GM12878 (cell line): ENCODE results near the gene DDX55. TPM values are rescaled to one million over a fixed set of nuclear protein-coding genes. Genes with fewer than 3 reads are reported as not detected.

Experiments used
- ATAC-seq: fragments of 200-7000 bp; cut with Tn5 transposase; 3 replicates; pipeline ENCODE4 v1.9.1; 2020; ENCODE audit warnings: mild to moderate bottlenecking, moderate library complexity
- BruUV-seq: library from RNA; stranded (reverse); fragments of 400-500 nt; replicated peaks from 2 replicates; lab custom pipeline; 2021; lab: Mats Ljungman, UMichigan
- CTCF ChIA-PET: fragments of 300-600 bp; sonication (Branson Sonifier 250); formaldehyde crosslinking; extraction: SDS; loops from one replicate; lab custom pipeline; 2021; ENCODE audit warnings: inconsistent platforms; lab: Yijun Ruan, JAX
- POLR2A ChIA-PET: fragments of 350-600 bp; formaldehyde crosslinking; extraction: SDS; loops from one replicate; lab custom pipeline; 2021; ENCODE audit warnings: inconsistent platforms; lab: Charles Lee
- RAD21 ChIA-PET: fragments of 300-600 bp; sonication (Branson Sonifier 250); formaldehyde crosslinking; loops from one replicate; lab custom pipeline; 2023; ENCODE audit warnings: antibody characterized with exemption; ENCODE audit not compliant: unreplicated experiment; lab: Charles Lee
- SMC1A ChIA-PET: fragments of 300-600 bp; sonication (Branson Sonifier 250); formaldehyde crosslinking; loops from one replicate; lab custom pipeline; 2023; ENCODE audit not compliant: unreplicated experiment, uncharacterized antibody; lab: Charles Lee
- DNase-seq: peaks from one replicate; pipeline ENCODE4 v3.0.0-alpha.2; 2011; ENCODE audit warnings: low read depth, low spot score
- FAIRE-seq: peaks from 3 replicates; lab custom pipeline; 2011; peaks lifted over from hg19 to GRCh38; lab: Jason Lieb, UNC
- H2AFZ ChIP-seq: 2 replicates; pipeline ENCODE4 v1.6.0; 2011; ENCODE audit warnings: low read depth, low read length, control low read depth; ENCODE audit not compliant: control insufficient read depth
- H3K27ac ChIP-seq: 2 replicates; pipeline ENCODE4 v1.5.1; 2011; ENCODE audit warnings: control low read depth; ENCODE audit not compliant: control insufficient read depth, insufficient read depth
- H3K27me3 ChIP-seq, 2 experiments: replicated peaks in 1 of 2; 2 replicates each; pipeline versions ENCODE4 v1.6.0 to v1.6.1; 2011; ENCODE audit warnings: low read length in 1 of 2; ENCODE audit not compliant: control insufficient read depth in 2 of 2, insufficient read depth in 2 of 2
- H3K36me3 ChIP-seq, 2 experiments: 2 replicates each; pipeline ENCODE4 v1.5.1; 2011; ENCODE audit warnings: low read length in 1 of 2; ENCODE audit not compliant: control insufficient read depth in 2 of 2, insufficient read depth in 2 of 2
- H3K4me1 ChIP-seq: 2 replicates; pipeline ENCODE4 v1.6.1; 2011; ENCODE audit warnings: mild to moderate bottlenecking, low read length, moderate library complexity, mixed read lengths; ENCODE audit not compliant: control insufficient read depth, insufficient read depth
- H3K4me2 ChIP-seq: 2 replicates; pipeline ENCODE4 v1.6.0; 2011; ENCODE audit warnings: control low read depth; ENCODE audit not compliant: control insufficient read depth, insufficient read depth
- H3K4me3 ChIP-seq: fragments of 200-600 bp; sonication (generic); 2 replicates; pipeline ENCODE4 v1.5.1; 2016
- H3K79me2 ChIP-seq: 2 replicates; pipeline ENCODE4 v1.6.0; 2011; ENCODE audit warnings: low read length; ENCODE audit not compliant: control insufficient read depth, insufficient read depth
- H3K9ac ChIP-seq: 2 replicates; pipeline ENCODE4 v1.8.0; 2011; ENCODE audit warnings: low read length, control low read depth, mixed read lengths; ENCODE audit not compliant: control insufficient read depth, insufficient read depth
- H3K9me3 ChIP-seq: replicated peaks from 3 replicates; pipeline ENCODE4 v1.5.1; 2011; ENCODE audit warnings: mild to moderate bottlenecking, low read length; ENCODE audit not compliant: control insufficient read depth, insufficient read depth
- H4K20me1 ChIP-seq: 2 replicates; pipeline ENCODE4 v1.6.0; 2011; ENCODE audit not compliant: control insufficient read depth, insufficient read depth
- CTCF ChIP-seq, 3 experiments: IDR thresholded peaks in 2 of 3; conservative IDR thresholded peaks in 1 of 3; 2 replicates each; pipeline ENCODE4 v1.5.1; 2011; ENCODE audit warnings: low read depth in 3 of 3, low read length in 3 of 3, mild to moderate bottlenecking in 3 of 3, control low read depth in 2 of 3, moderate library complexity in 2 of 3, inconsistent platforms in 1 of 3, mixed read lengths in 1 of 3; ENCODE audit not compliant: control insufficient read depth in 2 of 3, insufficient read depth in 1 of 3; ENCODE audit errors: extremely low read depth in 1 of 3
- FOXM1 ChIP-seq: IDR thresholded peaks from 2 replicates; pipeline ENCODE4 v1.6.1; 2012; ENCODE audit warnings: low read depth, mild to moderate bottlenecking, inconsistent platforms, low read length, moderate library complexity
- GATAD2B ChIP-seq: fragments of 450-650 bp; conservative IDR thresholded peaks from 2 replicates; pipeline ENCODE4 v1.6.1; 2017; ENCODE audit warnings: low read depth, mild to moderate bottlenecking, moderate library complexity
- LARP7 ChIP-seq: fragments of 450-650 bp; IDR thresholded peaks from 2 replicates; pipeline ENCODE4 v1.6.1; 2017; ENCODE audit warnings: mild to moderate bottlenecking
- MAX ChIP-seq: IDR thresholded peaks from 2 replicates; pipeline ENCODE4 v1.6.1; 2012; ENCODE audit warnings: low read depth, low read length, improper control_type of control experiment
- MEF2B ChIP-seq: fragments of 450-650 bp; IDR thresholded peaks from 2 replicates; pipeline ENCODE4 v1.6.1; 2018; ENCODE audit warnings: mild to moderate bottlenecking, moderate library complexity; ENCODE audit not compliant: partially characterized antibody, poor library complexity, severe bottlenecking
- NFXL1 ChIP-seq: fragments of 450-650 bp; IDR thresholded peaks from 2 replicates; pipeline ENCODE4 v1.6.1; 2017; ENCODE audit warnings: antibody characterized with exemption, mild to moderate bottlenecking, borderline replicate concordance
- SREBF2 ChIP-seq: IDR thresholded peaks from 2 replicates; pipeline ENCODE4 v1.6.1; 2012; ENCODE audit warnings: mild to moderate bottlenecking, low read length
- STAT3 ChIP-seq: IDR thresholded peaks from 2 replicates; pipeline ENCODE4 v1.6.1; 2011; ENCODE audit warnings: low read depth, low read length, improper control_type of control experiment
- USF1 ChIP-seq: IDR thresholded peaks from 2 replicates; pipeline ENCODE4 v1.6.1; 2011; ENCODE audit warnings: borderline replicate concordance, low read depth, mild to moderate bottlenecking, moderate library complexity, mixed read lengths, low read length; ENCODE audit not compliant: insufficient read depth; ENCODE audit errors: extremely low read length
- ZNF217 ChIP-seq: fragments of 450-650 bp; IDR thresholded peaks from 2 replicates; pipeline ENCODE4 v1.6.1; 2017; ENCODE audit warnings: antibody characterized with exemption, mild to moderate bottlenecking
- in situ Hi-C: fragments of 300-500 bp; cut with MboI; formaldehyde crosslinking; loops from 9 replicates; pipeline ENCODE4 v1.14.3; 2018; ENCODE audit warnings: mixed read lengths
- intact Hi-C: fragments of 100-400 bp; cut with micrococcal nuclease; formaldehyde crosslinking; loops from one replicate; pipeline ENCODE4 v1.14.2; 2022; ENCODE audit not compliant: unreplicated experiment
- polyA plus RNA-seq, 11 experiments: library from polyadenylated mRNA; depleted of rRNA in 4 of 11; unstranded in 6 of 11; stranded (reverse) in 5 of 11; fragments of >200 nt; fragmentation: Nextera tagmentation in 4 of 11; fragmentation: Illumina TruSeq in 1 of 11; extraction: Ambion mirVana in 4 of 11; extraction: Trizol in 1 of 11; gene quantifications; 1 replicate in 1 of 11; 2 replicates in 10 of 11; pipeline versions ENCODE4 v1.2.1 to v1.2.3, GENCODE V29; 2011 to 2016; ENCODE audit warnings: inconsistent platforms in 2 of 11, missing spikeins in 2 of 11, low read depth in 1 of 11
- total RNA-seq, 4 experiments: library from RNA; depleted of rRNA in 3 of 4; stranded (reverse); fragments of >200 nt in 3 of 4; fragmentation: Illumina TruSeq in 1 of 4; extraction: Trizol in 1 of 4; gene quantifications; 2 replicates each; pipeline versions ENCODE4 v1.2.1 to v1.2.3, GENCODE V29; 2013 to 2021

The DDX55 gene
- total and polyA plus RNA-seq, 10 of the 15 experiments (the other 5 are each of a cell fraction or from before 2014, with no cell fraction given): 4.5 to 42.4 (median 33.4) TPM

- SMC1A ChIA-PET: no interaction called here
- in situ Hi-C loops: no loop called here
Measured at GRCh38 chr12:123595729-123596128, 6.2 kb upstream of the DDX55 start.

More at GRCh38 chr12:123595729-123596128, 6.2 kb upstream of the DDX55 start:
- Histone ChIP-seq H3K9me3 (no peaks in the 10 kb centered on the region), H3K79me2 (peaks cover 10% of the 10 kb centered on the region), H3K27me3 (no peaks in the 10 kb centered on the region), H3K4me3 (no peak overlapping the region), H4K20me1 (no peaks in the 10 kb centered on the region), H3K36me3 (peaks cover 6 to 19% of the 10 kb centered on the region in 2 experiments), H3K9ac (no peak overlapping the region), H3K4me2 (no peak overlapping the region), H3K27ac (no peak overlapping the region), H2AFZ (no peak overlapping the region), H3K4me1 (peaks cover under 1% of the 10 kb centered on the region; the same call in 1 of the 2 replicates)
- DNase-seq (no peak), FAIRE-seq (no peak), ATAC-seq (no peak)
- BruUV-seq: no TSS peak
- ChIA-PET POLR2A (no interaction called here), CTCF (no interaction called here), RAD21 (no interaction called here)
- TF ChIP-seq SREBF2 (no peak), STAT3 (no peak), NFXL1 (no peak), ZNF217 (no peak), USF1 (no peak), LARP7 (no peak), MAX (no peak), MEF2B (no peak), FOXM1 (no peak), CTCF (IDR thresholded peaks at IDR 0.05 in 2 of 3, conservative IDR thresholded peaks at IDR 0.05 in 1 of 3; ENCODE audit: control insufficient read depth in 2 of 3, extremely low read depth in 1 of 3, insufficient read depth in 1 of 3, low read depth in 3 of 3, low read length in 3 of 3) (no peak), GATAD2B (no peak)
- intact Hi-C loops: no loop called here
